Endothelial cell of umbilical vein (primary cell): ENCODE results near the gene ST8SIA6. TPM values are rescaled to one million over a fixed set of nuclear protein-coding genes. Genes with fewer than 3 reads are reported as not detected.
A peak's percentile ranks its signal among the peaks of the same experiment; 100 is the strongest.

Experiments used
- BruUV-seq: library from RNA; stranded (reverse); fragments of 400-500 nt; replicated peaks from 2 replicates; lab custom pipeline; 2021; lab: Mats Ljungman, UMichigan
- CTCF ChIA-PET: fragments of 300-600, 350-600 bp; sonication (Branson Sonifier 250); formaldehyde crosslinking; loops from one replicate; lab custom pipeline; 2021; ENCODE audit warnings: antibody characterized with exemption, inconsistent platforms; lab: Charles Lee
- POLR2A ChIA-PET: fragments of 300-600, 350-600 bp; sonication (Branson Sonifier 250); formaldehyde crosslinking; loops from one replicate; lab custom pipeline; 2021; ENCODE audit warnings: antibody characterized with exemption, inconsistent platforms; lab: Charles Lee
- DNase-seq: peaks from one replicate; pipeline ENCODE4 v3.0.0-alpha.2; 2011; ENCODE audit warnings: low read depth, low spot score
- FAIRE-seq: peaks from 2 replicates; lab custom pipeline; 2011; peaks lifted over from hg19 to GRCh38; lab: Jason Lieb, UNC
- H2AFZ ChIP-seq: 2 replicates; pipeline ENCODE4 v1.6.0; 2012; ENCODE audit warnings: low read depth, low read length, control low read depth, inconsistent platforms
- H3K27ac ChIP-seq: 2 replicates; pipeline ENCODE4 v1.5.1; 2011; ENCODE audit warnings: low read depth, mild to moderate bottlenecking, control low read depth, low read length, moderate library complexity; ENCODE audit not compliant: insufficient read depth
- H3K27me3 ChIP-seq, 2 experiments: 2 replicates each; pipeline versions ENCODE4 v1.6.0 to v1.6.1; 2011; ENCODE audit warnings: low read length in 2 of 2, mixed read lengths in 1 of 2; ENCODE audit not compliant: control insufficient read depth in 2 of 2, insufficient read depth in 2 of 2
- H3K36me3 ChIP-seq, 2 experiments: 2 replicates in 1 of 2; 3 replicates in 1 of 2; pipeline ENCODE4 v1.5.1; 2011; ENCODE audit warnings: low read length in 2 of 2, mild to moderate bottlenecking in 1 of 2, moderate library complexity in 1 of 2; ENCODE audit not compliant: control insufficient read depth in 2 of 2, insufficient read depth in 2 of 2; ENCODE audit errors: extremely low read depth in 1 of 2
- H3K4me1 ChIP-seq: 3 replicates; pipeline ENCODE4 v1.5.1; 2011; ENCODE audit warnings: mild to moderate bottlenecking, low read length; ENCODE audit not compliant: control insufficient read depth, insufficient read depth; ENCODE audit errors: extremely low read depth
- H3K4me2 ChIP-seq: 2 replicates; pipeline ENCODE4 v1.6.1; 2011; ENCODE audit warnings: low read length, control low read depth, mixed read lengths; ENCODE audit not compliant: insufficient read depth
- H3K4me3 ChIP-seq, 3 experiments: fragments of 200-600 bp in 1 of 3; sonication (generic), shearing (Covaris generic) in 1 of 3; replicated peaks in 1 of 3; 2 replicates each; pipeline ENCODE4 v1.5.1; 2011 to 2016; ENCODE audit warnings: control low read depth in 3 of 3, low read length in 3 of 3, mild to moderate bottlenecking in 2 of 3, inconsistent platforms in 1 of 3, low read depth in 1 of 3, moderate library complexity in 1 of 3; ENCODE audit not compliant: insufficient read depth in 1 of 3
- H3K79me2 ChIP-seq: 2 replicates; pipeline ENCODE4 v1.6.0; 2012; ENCODE audit warnings: low read length, inconsistent platforms; ENCODE audit not compliant: control insufficient read depth, insufficient read depth
- H3K9ac ChIP-seq: replicated peaks from 2 replicates; pipeline ENCODE3; 2011; ENCODE audit warnings: low read length, control low read depth; ENCODE audit not compliant: insufficient read depth; ENCODE audit errors: extremely low read depth
- H3K9me1 ChIP-seq: replicated peaks from 3 replicates; pipeline ENCODE4 v1.6.0; 2011; ENCODE audit warnings: mild to moderate bottlenecking, low read length; ENCODE audit not compliant: control insufficient read depth, insufficient read depth; ENCODE audit errors: extremely low read depth
- H3K9me3 ChIP-seq: replicated peaks from 2 replicates; pipeline ENCODE4 v1.5.1; 2012; ENCODE audit warnings: low read length, inconsistent platforms; ENCODE audit not compliant: control insufficient read depth, insufficient read depth
- H4K20me1 ChIP-seq: replicated peaks from 2 replicates; pipeline ENCODE3; 2011; ENCODE audit warnings: mild to moderate bottlenecking, low read length; ENCODE audit not compliant: control insufficient read depth, insufficient read depth; ENCODE audit errors: extremely low read depth
- EZH2 ChIP-seq: IDR thresholded peaks from 2 replicates; pipeline ENCODE4 v1.6.1; 2012; ENCODE audit warnings: borderline replicate concordance, low read depth, mild to moderate bottlenecking, moderate library complexity, low read length, inconsistent platforms; ENCODE audit not compliant: severe bottlenecking
- FOS ChIP-seq: IDR thresholded peaks from 2 replicates; pipeline ENCODE4 v1.6.1; 2011; ENCODE audit warnings: mild to moderate bottlenecking, low read length, moderate library complexity, borderline replicate concordance; ENCODE audit not compliant: insufficient read depth
- GATA2 ChIP-seq: IDR thresholded peaks from 2 replicates; pipeline ENCODE4 v1.7.0; 2011; ENCODE audit warnings: low read depth, mild to moderate bottlenecking, moderate library complexity, mixed read lengths, low read length; ENCODE audit not compliant: insufficient read length, insufficient read depth
- JUN ChIP-seq: IDR thresholded peaks from 2 replicates; pipeline ENCODE4 v1.6.1; 2011; ENCODE audit warnings: borderline replicate concordance, low read depth; ENCODE audit not compliant: insufficient read length, insufficient read depth
- MYC ChIP-seq: IDR thresholded peaks from one replicate; pipeline ENCODE4 v1.6.1; 2011; ENCODE audit warnings: mild to moderate bottlenecking, low read depth, low read length
- POLR2A ChIP-seq: IDR thresholded peaks from 2 replicates; pipeline ENCODE4 v1.6.1; 2012; ENCODE audit warnings: low read depth, mild to moderate bottlenecking, control low read depth, low read length
- POLR2AphosphoS5 ChIP-seq: IDR thresholded peaks from 2 replicates; pipeline ENCODE4 v1.6.1; 2012; ENCODE audit warnings: low read depth, mild to moderate bottlenecking, control low read depth, low read length, moderate library complexity; ENCODE audit not compliant: insufficient read depth
- dilution Hi-C: fragments of 300-500 bp; cut with MboI; formaldehyde crosslinking; loops from one replicate; pipeline ENCODE4 v1.15.0; 2019; ENCODE audit warnings: low sequenced_read_pairs; ENCODE audit not compliant: extremely low pct_ligation_motif_present
- intact Hi-C: fragments of 100-400 bp; cut with micrococcal nuclease; formaldehyde crosslinking; loops from one replicate; pipeline ENCODE4 v1.10.0; 2022
- polyA plus RNA-seq, 4 experiments: library from polyadenylated mRNA; depleted of rRNA in 3 of 4; stranded (reverse) in 3 of 4; unstranded in 1 of 4; fragments of >200 nt; gene quantifications; 2 replicates each; pipeline versions ENCODE4 v1.2.1 to v1.2.3, GENCODE V29; 2011 to 2012; ENCODE audit warnings: missing spikeins in 1 of 4
- total RNA-seq: library from RNA; stranded (reverse); gene quantifications from 2 replicates; pipeline ENCODE4 v1.2.3, GENCODE V29; 2021
- TF ChIP-seq, protein P1 (sequence below): IDR thresholded peaks from 2 replicates; pipeline ENCODE4 v1.6.1; 2011; ENCODE audit not compliant: insufficient read depth, insufficient read length
- TF ChIP-seq, protein P2 (sequence below), 2 donors: IDR thresholded peaks; 1 replicate in 1 of 2; 2 replicates in 1 of 2; pipeline ENCODE4 v1.5.1; 2011; ENCODE audit warnings: low read length in 2 of 2, mild to moderate bottlenecking in 2 of 2, moderate library complexity in 2 of 2, control low read depth in 1 of 2, inconsistent platforms in 1 of 2, low read depth in 1 of 2; ENCODE audit not compliant: insufficient read depth in 1 of 2; ENCODE audit errors: extremely low read depth in 1 of 2

The ST8SIA6 gene
- total and polyA plus RNA-seq, 2 donors (not counting 3 experiments of a cell fraction or from before 2014, with no cell fraction given) = 0.40 to 0.51 TPM

DNA sequence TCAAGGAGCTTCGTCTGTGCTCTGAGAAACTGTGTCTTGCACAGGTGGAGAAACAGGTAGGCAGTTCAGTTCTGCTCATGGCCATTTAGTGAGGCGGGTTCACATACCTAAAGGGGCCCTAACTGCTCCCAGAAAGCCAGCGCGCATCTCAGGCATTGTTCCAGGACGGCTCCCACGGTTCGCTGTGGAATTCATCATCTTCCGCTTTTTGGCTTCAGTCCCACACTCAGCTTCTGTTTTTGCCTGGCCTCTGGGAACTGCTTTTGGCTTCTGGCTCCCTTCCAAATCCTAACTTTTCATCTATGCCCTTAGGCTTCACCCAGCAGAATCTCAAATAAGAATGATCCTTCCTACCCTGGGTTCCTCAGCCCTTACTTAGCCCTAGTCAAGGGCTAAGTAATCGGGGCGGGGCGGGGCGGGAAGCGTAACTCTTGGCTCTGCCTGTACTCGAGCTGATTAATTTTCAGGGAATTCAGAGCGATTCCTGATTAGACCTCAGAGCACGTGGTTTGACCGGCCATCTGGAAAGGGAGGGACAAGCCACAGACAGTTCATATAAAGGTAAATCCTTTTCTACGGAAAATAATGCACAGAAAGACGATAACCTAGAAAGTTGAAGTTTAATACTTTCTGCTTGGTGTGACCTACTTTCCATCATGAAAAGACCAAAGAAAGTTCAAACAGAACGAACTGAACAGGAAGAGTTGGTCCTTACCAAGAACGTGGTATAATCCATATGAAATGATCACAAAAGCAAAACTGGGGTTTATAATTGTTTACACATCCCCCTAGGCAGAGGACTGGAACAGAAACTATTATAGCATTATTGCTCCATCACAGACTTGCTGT is 105.7 kb downstream of the ST8SIA6 start:
- DNase-seq = peak; percentile 56
- ChIA-PET POLR2A (no interaction called here), CTCF (interaction anchor here (1.1 to 1.4 kb wide), 2 partner anchors 15 to 27 kb away, joined by 5 to 7 read pairs; no protein-coding TSS in a partner anchor)
- Histone ChIP-seq H3K9me1 (no peaks in the 10 kb centered on the region), H3K4me2 (peak overlapping the region; percentile 39), H4K20me1 (no peaks in the 10 kb centered on the region), H3K9ac (no peak overlapping the region), H3K9me3 (no peaks in the 10 kb centered on the region), H2AFZ (peak overlapping the region; percentile 15), H3K36me3 (no peaks in the 10 kb centered on the region), H3K4me3 (no peak overlapping the region), H3K27me3 (no peaks in the 10 kb centered on the region), H3K79me2 (no peaks in the 10 kb centered on the region), H3K4me1 (no peaks in the 10 kb centered on the region), H3K27ac (no peak overlapping the region)
- TF ChIP-seq, protein P1, sequence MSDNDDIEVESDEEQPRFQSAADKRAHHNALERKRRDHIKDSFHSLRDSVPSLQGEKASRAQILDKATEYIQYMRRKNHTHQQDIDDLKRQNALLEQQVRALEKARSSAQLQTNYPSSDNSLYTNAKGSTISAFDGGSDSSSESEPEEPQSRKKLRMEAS = peak; percentile 56
- TF ChIP-seq JUN = no peak
- intact Hi-C loops = no loop called here
- FAIRE-seq = peak; percentile 15
- dilution Hi-C loops = no loop called here
- BruUV-seq = no TSS peak

DNA sequence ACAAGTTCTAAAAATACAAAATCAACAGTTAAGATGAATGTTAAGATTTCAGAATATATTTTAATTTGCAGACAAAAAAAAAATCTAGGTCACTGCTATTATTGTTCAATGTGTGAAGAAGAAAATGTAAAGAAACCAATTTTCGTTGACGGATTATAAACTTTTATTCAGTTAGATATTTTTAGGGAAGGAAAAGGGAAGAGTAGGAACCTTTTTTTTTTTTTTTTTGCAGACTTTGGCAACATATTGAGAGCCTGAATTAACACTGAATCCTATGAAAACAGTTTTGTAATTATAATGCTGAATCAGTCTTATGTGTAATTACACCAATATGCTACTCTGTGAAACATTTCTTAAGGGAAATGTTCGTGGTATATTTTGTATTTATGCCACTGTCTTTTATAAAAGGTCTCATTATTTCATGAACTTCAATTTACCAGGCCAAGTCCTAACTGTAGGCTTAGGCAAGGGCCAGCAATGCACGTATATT is 106.3 kb downstream of the ST8SIA6 start:
- TF ChIP-seq EZH2 = no peak
- no peak for TF ChIP-seq POLR2A
- TF ChIP-seq POLR2AphosphoS5 = no peak
- TF ChIP-seq, protein P2, sequence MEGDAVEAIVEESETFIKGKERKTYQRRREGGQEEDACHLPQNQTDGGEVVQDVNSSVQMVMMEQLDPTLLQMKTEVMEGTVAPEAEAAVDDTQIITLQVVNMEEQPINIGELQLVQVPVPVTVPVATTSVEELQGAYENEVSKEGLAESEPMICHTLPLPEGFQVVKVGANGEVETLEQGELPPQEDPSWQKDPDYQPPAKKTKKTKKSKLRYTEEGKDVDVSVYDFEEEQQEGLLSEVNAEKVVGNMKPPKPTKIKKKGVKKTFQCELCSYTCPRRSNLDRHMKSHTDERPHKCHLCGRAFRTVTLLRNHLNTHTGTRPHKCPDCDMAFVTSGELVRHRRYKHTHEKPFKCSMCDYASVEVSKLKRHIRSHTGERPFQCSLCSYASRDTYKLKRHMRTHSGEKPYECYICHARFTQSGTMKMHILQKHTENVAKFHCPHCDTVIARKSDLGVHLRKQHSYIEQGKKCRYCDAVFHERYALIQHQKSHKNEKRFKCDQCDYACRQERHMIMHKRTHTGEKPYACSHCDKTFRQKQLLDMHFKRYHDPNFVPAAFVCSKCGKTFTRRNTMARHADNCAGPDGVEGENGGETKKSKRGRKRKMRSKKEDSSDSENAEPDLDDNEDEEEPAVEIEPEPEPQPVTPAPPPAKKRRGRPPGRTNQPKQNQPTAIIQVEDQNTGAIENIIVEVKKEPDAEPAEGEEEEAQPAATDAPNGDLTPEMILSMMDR (IDR thresholded peaks at IDR 0.05; ENCODE audit: extremely low read depth in 1 of 2, insufficient read depth in 1 of 2, low read depth in 1 of 2, low read length in 2 of 2) = no peak
- TF ChIP-seq MYC = no peak
- TF ChIP-seq, protein P1 = no peak
- no peak for TF ChIP-seq GATA2
- no peak for TF ChIP-seq FOS
- TF ChIP-seq JUN = no peak
- BruUV-seq = no TSS peak
- Histone ChIP-seq H3K9ac (no peak overlapping the region), H2AFZ (no peak overlapping the region), H4K20me1 (no peaks in the 10 kb centered on the region), H3K36me3 (no peaks in the 10 kb centered on the region), H3K4me3 (no peak overlapping the region), H3K27ac (no peak overlapping the region), H3K4me1 (no peaks in the 10 kb centered on the region), H3K9me3 (no peaks in the 10 kb centered on the region), H3K4me2 (no peak overlapping the region), H3K9me1 (no peaks in the 10 kb centered on the region), H3K27me3 (no peaks in the 10 kb centered on the region), H3K79me2 (no peaks in the 10 kb centered on the region)
- intact Hi-C loops = no loop called here
- DNase-seq (no peak), FAIRE-seq (no peak)
- dilution Hi-C loops = no loop called here
- ChIA-PET CTCF (interaction anchor here (0.6 to 1.4 kb wide), 3 partner anchors 16 to 257 kb away, joined by 3 to 7 read pairs (median 5); no protein-coding TSS in a partner anchor), POLR2A (no interaction called here)
